CD8-positive, alpha-beta memory T cell (primary cell): ENCODE results near the gene CCN5. TPM values are rescaled to one million over a fixed set of nuclear protein-coding genes. Genes with fewer than 3 reads are reported as not detected.

Experiments used
- CTCF ChIA-PET: fragments of 350-600 bp; sonication (Branson Sonifier 250); formaldehyde crosslinking; loops from one replicate; lab custom pipeline; 2021; ENCODE audit warnings: antibody characterized with exemption; lab: Charles Lee
- POLR2A ChIA-PET: fragments of 350-600 bp; sonication (Branson Sonifier 250); formaldehyde crosslinking; loops from one replicate; lab custom pipeline; 2021; ENCODE audit warnings: antibody characterized with exemption; lab: Charles Lee
- DNase-seq, 5 donors: peaks; one replicate each; pipeline versions ENCODE4 v3.0.0 to v3.0.0-alpha.2; 2020 to 2022; ENCODE audit warnings: mixed read lengths in 1 of 5
- H3K27ac ChIP-seq: one replicate; pipeline ENCODE4 v1.7.0; 2013; ENCODE audit warnings: low read depth, mild to moderate bottlenecking, low read length, moderate library complexity
- H3K27me3 ChIP-seq: 2 replicates; pipeline ENCODE4 v1.7.0; 2013; ENCODE audit warnings: low read length, mild to moderate bottlenecking; ENCODE audit not compliant: insufficient read depth, poor library complexity, severe bottlenecking
- H3K36me3 ChIP-seq: 2 replicates; pipeline ENCODE4 v1.7.0; 2013; ENCODE audit warnings: mild to moderate bottlenecking, low read length, moderate library complexity; ENCODE audit not compliant: insufficient read depth
- H3K4me1 ChIP-seq: 2 replicates; pipeline ENCODE4 v1.7.0; 2013; ENCODE audit warnings: mild to moderate bottlenecking, low read length, moderate library complexity; ENCODE audit not compliant: insufficient read depth
- H3K4me3 ChIP-seq: 2 replicates; pipeline ENCODE4 v1.7.0; 2013; ENCODE audit warnings: mild to moderate bottlenecking, low read length
- H3K9me3 ChIP-seq: 2 replicates; pipeline ENCODE4 v1.7.0; 2013; ENCODE audit warnings: mild to moderate bottlenecking, low read length
- H3K27ac Mint-ChIP-seq, 8 donors: one replicate each; pipeline ENCODE4 v1.8.0; 2020 to 2021; ENCODE audit warnings: mixed read lengths in 8 of 8, mild to moderate bottlenecking in 6 of 8, inconsistent platforms in 3 of 8, moderate library complexity in 3 of 8
- H3K27me3 Mint-ChIP-seq, 2 donors: one replicate each; pipeline ENCODE4 v1.8.0; 2020 to 2021; ENCODE audit warnings: mixed read lengths in 2 of 2, mild to moderate bottlenecking in 1 of 2, moderate library complexity in 1 of 2
- H3K36me3 Mint-ChIP-seq, 3 donors: one replicate each; pipeline ENCODE4 v1.8.0; 2020 to 2021; ENCODE audit warnings: mixed read lengths in 3 of 3, inconsistent platforms in 1 of 3, mild to moderate bottlenecking in 1 of 3
- H3K4me1 Mint-ChIP-seq, 3 donors: one replicate each; pipeline ENCODE4 v1.8.0; 2020 to 2021; ENCODE audit warnings: mixed read lengths in 3 of 3, inconsistent platforms in 1 of 3, mild to moderate bottlenecking in 1 of 3
- H3K4me3 Mint-ChIP-seq, 7 donors: one replicate each; pipeline ENCODE4 v1.8.0; 2020 to 2021; ENCODE audit warnings: mixed read lengths in 7 of 7, mild to moderate bottlenecking in 6 of 7, moderate library complexity in 4 of 7, inconsistent platforms in 2 of 7
- H3K9me3 Mint-ChIP-seq, 5 donors: one replicate each; pipeline ENCODE4 v1.8.0; 2020 to 2022; ENCODE audit warnings: mixed read lengths in 5 of 5, mild to moderate bottlenecking in 3 of 5, moderate library complexity in 2 of 5, inconsistent platforms in 1 of 5
- polyA plus RNA-seq: library from polyadenylated mRNA; unstranded; fragments of 300-500 nt; fragmentation: Illumina TruSeq; gene quantifications from one replicate; pipeline ENCODE4 v1.2.3, GENCODE V29; 2021
- total RNA-seq, 2 experiments: library from RNA; stranded (reverse); gene quantifications; one replicate each; pipeline ENCODE4 v1.2.3, GENCODE V29; 2021

The CCN5 gene
- total and polyA plus RNA-seq, 3 experiments from 2014 or later, result not detected

DNA sequence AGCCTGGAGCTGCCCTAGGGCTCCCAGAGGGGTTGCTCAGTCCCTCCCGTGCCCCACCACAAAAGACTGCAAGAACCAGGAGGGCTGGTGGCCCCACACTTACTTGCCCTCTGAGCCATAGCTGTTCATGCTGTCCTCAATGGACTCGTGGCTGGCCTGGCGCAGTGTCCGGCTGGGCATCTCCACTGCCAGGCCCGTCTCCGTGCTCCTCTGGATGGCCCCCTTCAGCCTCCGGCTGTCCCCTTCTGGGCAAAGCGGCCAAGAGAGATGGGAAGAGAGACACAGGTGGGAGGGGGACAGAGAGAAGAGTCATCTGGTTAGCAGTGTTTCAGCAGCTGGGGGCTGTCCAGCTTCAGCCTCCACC lies 56.0 kb downstream of the CCN5 start:
- Histone ChIP-seq H3K27ac (no peak overlapping the region), H3K27me3 (no peaks in the 10 kb centered on the region), H3K36me3 (no peaks in the 10 kb centered on the region), H3K9me3 (no peaks in the 10 kb centered on the region), H3K4me3 (no peak overlapping the region), H3K4me1 (no peaks in the 10 kb centered on the region)
- H3K36me3 Mint-ChIP-seq, result no peaks in the 10 kb centered on the region
- peaks cover 16 to 34% of the 10 kb centered on the region in 2 donors for H3K27me3 Mint-ChIP-seq
- no peaks in the 10 kb centered on the region for H3K4me1 Mint-ChIP-seq
- POLR2A ChIA-PET, result no interaction called here
- no peak overlapping the region for H3K4me3 Mint-ChIP-seq
- no peaks in the 10 kb centered on the region for H3K9me3 Mint-ChIP-seq
- CTCF ChIA-PET, result no interaction called here
- H3K27ac Mint-ChIP-seq, result no peak overlapping the region
- DNase-seq, result no peak

DNA sequence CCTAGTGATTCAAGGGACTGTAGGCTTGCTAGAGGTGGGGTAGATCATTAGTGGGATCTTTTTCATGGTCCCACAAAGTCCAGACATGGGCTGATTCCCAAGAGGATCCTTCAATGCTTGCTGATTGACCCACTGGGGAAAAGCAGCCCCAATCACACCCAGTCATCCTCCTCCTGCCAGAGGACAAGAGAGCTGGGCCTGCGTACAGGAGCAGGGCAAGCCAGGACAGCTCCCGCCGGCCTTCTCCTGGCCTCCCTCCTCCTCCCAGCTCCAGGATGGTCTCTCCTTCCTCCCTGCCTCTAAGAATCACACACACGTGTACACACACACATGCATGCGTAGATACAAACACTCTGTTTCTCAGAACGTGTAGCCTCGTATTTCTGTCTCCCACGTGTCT lies 57.5 kb downstream of the CCN5 start:
- no peaks in the 10 kb centered on the region for H3K27me3 ChIP-seq
- H3K4me3 Mint-ChIP-seq, result no peak overlapping the region
- no peaks in the 10 kb centered on the region for H3K36me3 ChIP-seq
- no peaks in the 10 kb centered on the region for H3K9me3 ChIP-seq
- H3K27me3 Mint-ChIP-seq, result peaks cover 11 to 34% of the 10 kb centered on the region in 2 donors
- DNase-seq, result no peak
- no peak overlapping the region for H3K4me3 ChIP-seq
- no peak overlapping the region for H3K27ac Mint-ChIP-seq
- no peak overlapping the region for H3K27ac ChIP-seq
- no peaks in the 10 kb centered on the region for H3K9me3 Mint-ChIP-seq
- no peaks in the 10 kb centered on the region for H3K4me1 ChIP-seq
- ChIA-PET POLR2A (no interaction called here), CTCF (no interaction called here)
- H3K36me3 Mint-ChIP-seq, result no peaks in the 10 kb centered on the region
- no peaks in the 10 kb centered on the region for H3K4me1 Mint-ChIP-seq

DNA sequence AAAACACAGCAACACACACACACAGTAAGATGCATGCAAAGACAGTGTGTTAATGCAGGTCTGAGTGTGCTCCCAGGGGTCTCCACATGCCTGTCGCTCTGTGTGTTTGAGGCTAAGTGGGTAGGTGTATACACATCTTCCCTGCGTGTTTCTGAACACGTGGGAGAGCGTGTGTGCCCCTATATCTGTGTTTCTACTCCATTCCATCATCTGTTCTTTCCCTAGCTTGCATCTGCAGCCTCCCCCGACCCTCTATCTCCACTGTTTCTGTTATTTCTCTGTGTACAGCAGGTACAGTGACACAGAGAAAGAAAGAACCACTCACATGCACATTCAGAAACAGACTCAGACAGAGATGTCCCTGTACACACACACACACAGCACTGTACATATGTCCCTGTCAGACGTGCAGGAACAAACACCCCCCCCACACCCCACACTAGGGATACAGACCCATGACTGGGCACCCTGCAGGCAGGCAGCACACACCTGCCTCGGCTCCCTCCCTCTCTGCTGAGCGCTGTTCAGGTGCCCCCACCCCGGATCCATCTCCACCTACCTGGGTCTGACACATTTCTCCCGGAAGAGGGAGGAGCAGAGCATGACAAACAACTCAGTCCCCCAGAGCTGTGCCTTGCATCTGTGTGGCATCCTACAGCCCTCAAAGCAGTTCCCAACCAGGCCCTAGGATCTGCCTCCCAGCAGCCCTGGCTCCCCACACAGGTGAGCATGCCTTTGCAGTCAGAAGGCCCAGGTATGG lies 58.1 kb downstream of the CCN5 start:
- DNase-seq, result no peak
- Mint-ChIP-seq H3K4me3 (no peak overlapping the region), H3K27me3 (peaks cover 11 to 34% of the 10 kb centered on the region in 2 donors), H3K4me1 (no peaks in the 10 kb centered on the region), H3K27ac (no peak overlapping the region), H3K36me3 (no peaks in the 10 kb centered on the region), H3K9me3 (no peaks in the 10 kb centered on the region)
- Histone ChIP-seq H3K4me3 (no peak overlapping the region), H3K9me3 (no peaks in the 10 kb centered on the region), H3K27me3 (no peaks in the 10 kb centered on the region), H3K27ac (no peak overlapping the region), H3K36me3 (no peaks in the 10 kb centered on the region), H3K4me1 (no peaks in the 10 kb centered on the region)
- ChIA-PET CTCF (no interaction called here), POLR2A (no interaction called here)

DNA sequence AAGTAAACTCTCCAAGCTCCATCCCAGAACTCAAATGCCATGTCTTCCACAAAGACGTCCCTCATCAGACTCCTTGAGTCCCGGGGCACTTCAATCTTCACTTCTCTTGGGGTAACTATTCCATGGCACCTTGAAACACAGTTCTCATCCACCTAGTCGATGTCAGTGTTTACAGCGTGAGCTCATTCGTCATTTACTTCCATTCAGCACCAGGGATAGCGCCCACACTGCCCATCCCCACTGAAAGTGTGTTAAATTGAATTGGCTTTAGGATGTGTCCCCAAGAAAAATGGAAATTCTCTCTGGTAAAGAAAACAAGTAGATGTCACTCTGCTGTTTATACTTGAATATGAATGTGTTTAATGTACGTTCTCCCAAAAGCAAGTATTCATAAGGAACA lies 61.8 kb downstream of the CCN5 start:
- no peak overlapping the region for H3K27ac Mint-ChIP-seq
- DNase-seq, result no peak
- no peaks in the 10 kb centered on the region for H3K36me3 Mint-ChIP-seq
- peaks cover 0 to 2% (median 0%) of the 10 kb centered on the region in 5 donors for H3K9me3 Mint-ChIP-seq
- no peaks in the 10 kb centered on the region for H3K9me3 ChIP-seq
- H3K27me3 ChIP-seq, result no peaks in the 10 kb centered on the region
- no peaks in the 10 kb centered on the region for H3K4me1 ChIP-seq
- H3K36me3 ChIP-seq, result no peaks in the 10 kb centered on the region
- H3K4me1 Mint-ChIP-seq, result no peaks in the 10 kb centered on the region
- H3K27me3 Mint-ChIP-seq, result peaks cover 7 to 32% of the 10 kb centered on the region in 2 donors
- no peak overlapping the region for H3K4me3 Mint-ChIP-seq
- ChIA-PET CTCF (no interaction called here), POLR2A (no interaction called here)
- H3K27ac ChIP-seq, result no peak overlapping the region
- H3K4me3 ChIP-seq, result no peak overlapping the region

Other genes starting within 250 kb of the CCN5 start
- 10 to 100 TPM; 29.3 to 31.6 TPM for gene TTPAL, start 239.5 kb upstream of the CCN5 start, total RNA-seq
- gene TTPAL, start 239.5 kb upstream of the CCN5 start, polyA plus RNA-seq, result 15.9 TPM
- gene SERINC3, start 193.3 kb upstream of the CCN5 start, total RNA-seq, result 10 to 100 TPM; 59.9 to 61.6 TPM
- 204 TPM for gene SERINC3, start 193.3 kb upstream of the CCN5 start, polyA plus RNA-seq
- gene PKIG, start 132.8 kb upstream of the CCN5 start, total RNA-seq, result 1 to 10 TPM; 4.4 to 4.9 TPM
- 0.97 TPM for gene PKIG, start 132.8 kb upstream of the CCN5 start, polyA plus RNA-seq
- 10 to 100 TPM; 21.1 to 21.3 TPM for gene ADA, start 63.7 kb upstream of the CCN5 start, total RNA-seq
- 56.4 TPM for gene ADA, start 63.7 kb upstream of the CCN5 start, polyA plus RNA-seq
- under 1 TPM; 0.09 to 0.15 TPM for gene KCNK15, start 30.5 kb downstream of the CCN5 start, total RNA-seq
- not detected for gene KCNK15, start 30.5 kb downstream of the CCN5 start, polyA plus RNA-seq
- gene RIMS4, start 95.2 kb downstream of the CCN5 start, total RNA-seq, result not detected
- not detected for gene RIMS4, start 95.2 kb downstream of the CCN5 start, polyA plus RNA-seq
- 100 to 1,000 TPM; 275 to 276 TPM for gene YWHAB, start 170.3 kb downstream of the CCN5 start, total RNA-seq
- gene YWHAB, start 170.3 kb downstream of the CCN5 start, polyA plus RNA-seq, result 661 TPM
- gene PABPC1L, start 194.7 kb downstream of the CCN5 start, total RNA-seq, result 10 to 100 TPM; 61.1 to 61.4 TPM
- 1.3 TPM for gene PABPC1L, start 194.7 kb downstream of the CCN5 start, polyA plus RNA-seq
- 10 to 100 TPM; 75.4 to 76.8 TPM for gene TOMM34, start 245.0 kb downstream of the CCN5 start, total RNA-seq
- gene TOMM34, start 245.0 kb downstream of the CCN5 start, polyA plus RNA-seq, result 21.0 TPM